HepG2 (cell line): ENCODE results near the gene CEP104. TPM values are rescaled to one million over a fixed set of nuclear protein-coding genes. Genes with fewer than 3 reads are reported as not detected.

Experiments
- ATAC-seq: fragments of 200-7000 bp; cut with Tn5 transposase; 3 replicates; pipeline ENCODE4 v1.9.1; 2020; ENCODE audit warnings: mild to moderate bottlenecking, moderate library complexity
- BruUV-seq: library from RNA; stranded (reverse); fragments of 400-500 nt; replicated peaks from 2 replicates; lab custom pipeline; 2021; lab: Mats Ljungman, UMichigan
- CTCF ChIA-PET: fragments of 300-600 bp; formaldehyde crosslinking; extraction: SDS; loops from one replicate; lab custom pipeline; 2021; ENCODE audit warnings: low total read pairs, inconsistent platforms, low intra/inter-chr PET ratio; lab: Yijun Ruan, JAX
- POLR2A ChIA-PET: fragments of 350-600 bp; sonication (Branson Sonifier 250); formaldehyde crosslinking; loops from one replicate; lab custom pipeline; 2020; ENCODE audit warnings: antibody characterized with exemption, inconsistent platforms; lab: Yijun Ruan, JAX
- DNase-seq: peaks from one replicate; pipeline ENCODE4 v3.0.0-alpha.2; 2015; ENCODE audit warnings: low spot score
- FAIRE-seq: peaks from 3 replicates; lab custom pipeline; 2011; peaks lifted over from hg19 to GRCh38; lab: Jason Lieb, UNC
- H2AFZ ChIP-seq: one replicate; pipeline ENCODE4 v1.6.1; 2011; ENCODE audit warnings: low read length, inconsistent platforms
- H3K27ac ChIP-seq: fragments of 300-600 bp; 3 replicates; pipeline ENCODE4 v1.8.0; 2011; ENCODE audit warnings: mixed run types, mild to moderate bottlenecking, mixed read lengths, low read length, inconsistent platforms; ENCODE audit not compliant: insufficient read depth; ENCODE audit errors: extremely low read length
- H3K27me3 ChIP-seq, 2 experiments: fragments of 200-600 bp in 1 of 2; 2 replicates in 1 of 2; 3 replicates in 1 of 2; pipeline versions ENCODE4 v1.6.0 to v1.8.0; 2011; ENCODE audit warnings: low read length in 2 of 2, mild to moderate bottlenecking in 2 of 2, moderate library complexity in 2 of 2, inconsistent platforms in 1 of 2; ENCODE audit not compliant: insufficient read depth in 2 of 2, control insufficient read depth in 1 of 2
- H3K36me3 ChIP-seq, 2 experiments: fragments of 200-600 bp in 1 of 2; replicated peaks in 1 of 2; 2 replicates in 1 of 2; 3 replicates in 1 of 2; pipeline versions ENCODE4 v1.5.1 to v1.8.0; 2011; ENCODE audit warnings: low read length in 2 of 2, inconsistent platforms in 1 of 2; ENCODE audit not compliant: insufficient read depth in 2 of 2, control insufficient read depth in 1 of 2
- H3K4me1 ChIP-seq: 2 replicates; pipeline ENCODE4 v1.5.1; 2012; ENCODE audit warnings: low read length, inconsistent platforms; ENCODE audit not compliant: insufficient read depth
- H3K4me2 ChIP-seq: 2 replicates; pipeline ENCODE4 v1.6.0; 2011; ENCODE audit warnings: low read depth, low read length, inconsistent platforms
- H3K4me3 ChIP-seq, 3 experiments: fragments of 200-600 bp in 1 of 3; sonication (generic), shearing (Covaris generic) in 1 of 3; replicated peaks in 1 of 3; 2 replicates each; pipeline ENCODE4 v1.5.1; 2011 to 2016; ENCODE audit warnings: low read length in 3 of 3, inconsistent platforms in 2 of 3, low read depth in 2 of 3, mild to moderate bottlenecking in 2 of 3, control low read depth in 1 of 3, mixed read lengths in 1 of 3; ENCODE audit not compliant: insufficient read depth in 1 of 3
- H3K79me2 ChIP-seq: one replicate; pipeline ENCODE4 v1.6.1; 2011; ENCODE audit warnings: low read length, inconsistent platforms; ENCODE audit not compliant: insufficient read depth
- H3K9ac ChIP-seq: 2 replicates; pipeline ENCODE4 v1.6.0; 2011; ENCODE audit warnings: mild to moderate bottlenecking, low read depth, low read length, inconsistent platforms; ENCODE audit not compliant: insufficient read depth
- H3K9me3 ChIP-seq: 2 replicates; pipeline ENCODE4 v1.5.1; 2012; ENCODE audit warnings: mild to moderate bottlenecking, low read length
- H4K20me1 ChIP-seq: 2 replicates; pipeline ENCODE4 v1.6.0; 2011; ENCODE audit warnings: inconsistent platforms, mild to moderate bottlenecking, low read length, moderate library complexity; ENCODE audit not compliant: insufficient read depth
- BCLAF1 ChIP-seq: fragments of 450-650 bp; IDR thresholded peaks from 2 replicates; pipeline ENCODE4 v1.6.1; 2017; ENCODE audit warnings: mild to moderate bottlenecking
- HIC2 ChIP-seq: sonication (generic); formaldehyde crosslinking; IDR thresholded peaks from 2 replicates; pipeline ENCODE4 v1.9.0; 2022; ENCODE audit warnings: low read depth, missing genetic modification reagents
- PATZ1 ChIP-seq: sonication (generic); formaldehyde crosslinking; IDR thresholded peaks from 2 replicates; pipeline ENCODE4 v1.4.0; 2020; ENCODE audit warnings: missing genetic modification reagents
- ZHX1 ChIP-seq: sonication (generic); formaldehyde crosslinking; IDR thresholded peaks from 2 replicates; pipeline ENCODE4 v1.8.1; 2022; ENCODE audit warnings: low read depth, mild to moderate bottlenecking, missing genetic modification reagents
- ZNF83 ChIP-seq: sonication (generic); formaldehyde crosslinking; IDR thresholded peaks from 2 replicates; pipeline ENCODE4 v1.4.0; 2020; ENCODE audit warnings: missing genetic modification reagents, mild to moderate bottlenecking, borderline replicate concordance
- ZSCAN5A ChIP-seq: sonication (generic); formaldehyde crosslinking; IDR thresholded peaks from 2 replicates; pipeline ENCODE4 v1.8.0; 2022; ENCODE audit warnings: mild to moderate bottlenecking, missing genetic modification reagents, borderline replicate concordance
- WGBS: methylation state at CpG from one replicate; pipeline ENCODE4 v1.1.6; 2017; ENCODE audit warnings: low lambda C conversion rate; 5-methylcytosine and 5-hydroxymethylcytosine counted together
- in situ Hi-C: cut with HindIII; loops from 2 replicates; pipeline ENCODE4 v1.10.0; 2017; ENCODE audit warnings: low pct_unique_long_range_greater_than_20kb; ENCODE audit not compliant: extremely low pct_ligation_motif_present
- intact Hi-C: fragments of 100-400 bp; cut with micrococcal nuclease; formaldehyde crosslinking; loops from one replicate; pipeline ENCODE4 v1.10.0; 2022; ENCODE audit not compliant: unreplicated experiment
- polyA plus RNA-seq, 8 experiments: library from polyadenylated mRNA; depleted of rRNA in 3 of 8; stranded (reverse) in 7 of 8; unstranded in 1 of 8; fragments of >200 nt; fragmentation: Illumina TruSeq in 4 of 8; extraction: Trizol in 4 of 8; gene quantifications; 2 replicates each; pipeline versions ENCODE4 v1.2.1 to v1.2.3, GENCODE V29; 2011 to 2016; ENCODE audit warnings: low read depth in 4 of 8, missing spikeins in 1 of 8, mixed read lengths in 1 of 8; ENCODE audit not compliant: insufficient read depth in 1 of 8
- total RNA-seq, 5 experiments: library from RNA; depleted of rRNA; stranded (reverse); fragments of >200 nt; fragmentation: Illumina TruSeq; extraction: Trizol; gene quantifications; 2 replicates each; pipeline ENCODE4 v1.2.3, GENCODE V29; 2016; ENCODE audit warnings: low read depth in 1 of 5

The CEP104 gene
- total and polyA plus RNA-seq, 2 of the 13 experiments (the other 11 are each of a cell fraction or from before 2014, with no cell fraction given) = 20.4 to 30.1 TPM

GRCh38 chr1:3904006-3904842 is 47.2 kb upstream of the CEP104 start (continued):
- TF ChIP-seq ZSCAN5A = no peak
- no peak for TF ChIP-seq ZNF83 (CRISPR knock-in tag)
- TF ChIP-seq BCLAF1 = no peak

GRCh38 chr1:3903141-3904005 is 46.4 kb upstream of the CEP104 start:
- ATAC-seq (no peak), FAIRE-seq (no peak), DNase-seq (peak; percentile 57)
- no peaks in the 10 kb centered on the region for H3K36me3 ChIP-seq
- BruUV-seq = no TSS peak
- ChIA-PET CTCF (no interaction called here), POLR2A (interaction anchor here (1.0 to 1.6 kb wide), 3 partner anchors 39 to 107 kb away, joined by 3 to 5 read pairs (median 4); partner anchors contain the start of genes DFFB and LRRC47)
- H3K4me1 ChIP-seq = peaks cover 54% of the 10 kb centered on the region
- 44% methylated on average over 11 of the region's 16 CpGs for WGBS
- H3K27me3 ChIP-seq = no peaks in the 10 kb centered on the region; a peak in 1 of 5 replicates
- peaks cover 1% of the 10 kb centered on the region; the same call in 1 of the 2 replicates for H3K9me3 ChIP-seq
- H3K9ac ChIP-seq = 0 out of 2 replicates have a peak overlapping the region, but pooled peaks have one; percentile 30
- peak overlapping the region; percentile 64 for H3K4me2 ChIP-seq
- in situ Hi-C loops = loop anchor here (25.0 kb wide), 1 partner anchor 159 kb away; no protein-coding TSS in a partner anchor
- intact Hi-C loops = loop anchor here (10.0 kb wide), 1 partner anchor 129 kb away; the partner anchor contains the start of gene SMIM1
- peak overlapping the region in 1 of 3 experiments; percentile 1; a peak in 1 of 6 replicates for H3K4me3 ChIP-seq
- peak overlapping the region; percentile 57 for H3K27ac ChIP-seq
- no peak overlapping the region for H2AFZ ChIP-seq
- peaks cover 17% of the 10 kb centered on the region for H3K79me2 ChIP-seq
- no peaks in the 10 kb centered on the region for H4K20me1 ChIP-seq
- TF ChIP-seq ZHX1 (CRISPR knock-in tag) (no peak), PATZ1 (CRISPR knock-in tag) (peak; percentile 21; the same call in 1 of the 2 replicates), HIC2 (CRISPR knock-in tag) (peak; percentile 72; the same call in 1 of the 2 replicates)
